Measurements from ENCODE around the gene PACRG. TPM values are rescaled to one million over a fixed set of nuclear protein-coding genes. Genes with fewer than 3 reads are reported as not detected.

PACRG gene
- total and polyA plus RNA-seq, 9 donors = 1.2 to 2.7 (median 1.9) TPM

DNA sequence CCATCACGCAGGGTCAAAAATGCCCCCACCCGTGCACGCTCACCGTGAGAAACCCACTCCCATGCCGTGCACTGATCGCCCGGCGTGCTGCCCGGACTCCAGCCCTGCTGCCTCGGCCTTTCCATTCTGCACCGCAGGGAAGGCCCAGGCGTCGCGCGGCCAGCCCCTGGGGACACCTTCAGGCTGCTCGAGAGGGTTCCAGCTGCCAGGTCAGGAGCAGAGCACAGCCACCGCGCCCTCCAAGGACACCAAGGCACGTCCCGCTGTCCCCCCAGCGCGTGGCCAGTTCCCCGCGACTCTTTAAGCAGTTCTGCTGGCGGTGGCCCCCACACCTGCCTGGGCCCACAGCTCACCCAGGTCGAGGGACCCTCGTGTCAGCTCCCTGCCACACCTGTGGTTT is 372.5 kb downstream of the PACRG start:
- H3K4me1 ChIP-seq (ENCODE audit: control insufficient read depth, insufficient read depth, low read length) = no peaks in the 10 kb centered on the region
- H3K9me3 ChIP-seq (replicated peaks; ENCODE audit: control insufficient read depth, low read depth, low read length) = peaks cover 2% of the 10 kb centered on the region
- H3K27ac ChIP-seq (ENCODE audit: low read length) = no peak overlapping the region
- H3K27me3 ChIP-seq (ENCODE audit: control insufficient read depth, insufficient read depth, low read length) = no peaks in the 10 kb centered on the region
- WGBS (ENCODE audit: insufficient coverage) = 95% methylated on average over 22 of the region's 27 CpGs
- no peak overlapping the region for H3K4me3 ChIP-seq (ENCODE audit: low read length)
- H3K36me3 ChIP-seq (ENCODE audit: control insufficient read depth, insufficient read depth, low read length) = no peaks in the 10 kb centered on the region
- DNase-seq = no peak

DNA sequence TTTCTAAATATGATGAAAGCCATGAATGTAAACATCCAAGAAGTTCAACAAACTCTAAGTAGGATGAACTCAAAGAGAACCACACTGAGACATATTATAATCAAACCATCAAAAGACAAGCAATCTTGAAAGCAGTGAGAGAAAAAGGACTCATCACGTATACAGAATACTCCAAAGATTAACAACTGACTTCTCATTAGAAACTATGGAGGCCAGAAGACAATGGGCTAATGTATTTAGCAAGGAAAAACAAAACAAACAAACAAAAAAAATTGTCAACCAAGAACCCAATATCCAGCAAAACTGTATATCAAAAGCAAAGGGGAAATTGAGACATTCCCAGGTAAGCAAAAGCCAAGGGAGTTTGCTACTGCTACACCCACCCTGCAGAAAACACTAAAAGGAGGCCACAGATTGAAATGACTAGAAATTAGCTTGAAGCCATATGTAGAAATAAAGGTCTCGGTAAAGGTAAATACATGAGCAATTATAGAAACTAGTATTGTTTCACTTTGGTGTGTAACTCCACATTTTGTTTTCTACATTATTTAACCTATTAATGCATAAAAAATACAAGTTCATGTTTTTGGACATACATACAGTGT is 385.7 kb downstream of the PACRG start:
- no peak overlapping the region for H3K27ac ChIP-seq (ENCODE audit: low read length)
- no peaks in the 10 kb centered on the region for H3K4me1 ChIP-seq (ENCODE audit: control insufficient read depth, insufficient read depth, low read length)
- no peak for DNase-seq
- H3K9me3 ChIP-seq (replicated peaks; ENCODE audit: control insufficient read depth, low read depth, low read length) = peaks cover 13% of the 10 kb centered on the region
- no peak overlapping the region for H3K4me3 ChIP-seq (ENCODE audit: low read length)
- no peaks in the 10 kb centered on the region for H3K36me3 ChIP-seq (ENCODE audit: control insufficient read depth, insufficient read depth, low read length)
- H3K27me3 ChIP-seq (ENCODE audit: control insufficient read depth, insufficient read depth, low read length) = no peaks in the 10 kb centered on the region
- no CpG with 5 or more reads among the region's 2 CpGs for WGBS (ENCODE audit: insufficient coverage)

DNA sequence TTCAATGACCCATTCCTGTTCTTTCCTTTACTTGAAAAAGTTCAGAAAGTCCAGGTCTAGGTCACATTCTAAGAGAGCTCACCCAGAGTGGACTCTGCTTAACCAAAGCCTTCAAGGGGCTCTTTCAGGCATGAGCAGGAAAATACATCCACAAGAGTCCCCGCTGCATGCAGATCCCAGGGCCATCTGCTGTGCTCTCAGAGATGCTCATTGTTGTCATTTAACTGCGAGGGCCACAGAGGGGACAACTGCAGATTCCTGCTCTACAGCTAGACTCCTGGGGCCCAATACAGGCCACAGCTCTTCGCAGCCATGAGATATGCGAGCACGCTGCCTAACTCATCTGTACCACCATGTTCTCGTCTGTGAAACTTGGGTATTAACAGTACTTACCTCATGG is 391.2 kb downstream of the PACRG start:
- no peak overlapping the region for H3K27ac ChIP-seq (ENCODE audit: low read length)
- H3K9me3 ChIP-seq (replicated peaks; ENCODE audit: control insufficient read depth, low read depth, low read length) = no peaks in the 10 kb centered on the region
- H3K4me1 ChIP-seq (ENCODE audit: control insufficient read depth, insufficient read depth, low read length) = no peaks in the 10 kb centered on the region
- H3K36me3 ChIP-seq (ENCODE audit: control insufficient read depth, insufficient read depth, low read length) = no peaks in the 10 kb centered on the region
- H3K4me3 ChIP-seq (ENCODE audit: low read length) = no peak overlapping the region
- DNase-seq = no peak
- WGBS (ENCODE audit: insufficient coverage) = 94% methylated on average over 6 of the region's 6 CpGs
- no peaks in the 10 kb centered on the region for H3K27me3 ChIP-seq (ENCODE audit: control insufficient read depth, insufficient read depth, low read length)

- Histone ChIP-seq H3K36me3 (ENCODE audit: control insufficient read depth, insufficient read depth, low read length) (no peaks in the 10 kb centered on the region), H3K9me3 (replicated peaks; ENCODE audit: control insufficient read depth, low read depth, low read length) (no peaks in the 10 kb centered on the region), H3K27ac (ENCODE audit: low read length) (no peak overlapping the region), H3K27me3 (ENCODE audit: control insufficient read depth, insufficient read depth, low read length) (no peaks in the 10 kb centered on the region), H3K4me3 (ENCODE audit: low read length) (no peak overlapping the region), H3K4me1 (ENCODE audit: control insufficient read depth, insufficient read depth, low read length) (no peaks in the 10 kb centered on the region)
- DNase-seq = no peak
- whole genome bisulfite sequencing (ENCODE audit: insufficient coverage) = 83% methylated on average over 1 of the region's 3 CpGs
Observed at GRCh38 chr6:163120223-163120622, 392.4 kb downstream of the PACRG start.

DNA sequence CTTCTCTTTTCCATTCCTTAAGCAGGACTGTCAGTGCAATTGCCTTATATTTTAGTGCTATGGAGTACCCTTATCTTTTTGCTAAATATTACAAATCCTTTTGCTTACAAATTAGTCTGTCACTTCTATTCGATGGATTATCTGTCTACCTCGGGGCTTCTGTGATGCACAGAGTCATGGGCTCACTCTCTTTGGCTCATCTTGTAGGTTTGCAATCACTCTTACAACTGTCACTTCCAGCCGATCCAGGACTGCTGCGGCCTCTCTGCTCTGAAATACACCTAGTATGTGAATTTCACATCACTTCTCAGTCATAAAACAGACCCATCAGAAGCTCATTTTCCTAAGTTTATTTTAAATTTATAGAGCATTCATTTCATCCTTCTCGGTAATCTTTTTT is 393.5 kb downstream of the PACRG start:
- no peaks in the 10 kb centered on the region for H3K9me3 ChIP-seq (replicated peaks; ENCODE audit: control insufficient read depth, low read depth, low read length)
- no peak overlapping the region for H3K4me3 ChIP-seq (ENCODE audit: low read length)
- no peak overlapping the region for H3K27ac ChIP-seq (ENCODE audit: low read length)
- WGBS (ENCODE audit: insufficient coverage) = 96% methylated on average over 3 of the region's 5 CpGs
- H3K36me3 ChIP-seq (ENCODE audit: control insufficient read depth, insufficient read depth, low read length) = no peaks in the 10 kb centered on the region
- H3K27me3 ChIP-seq (ENCODE audit: control insufficient read depth, insufficient read depth, low read length) = no peaks in the 10 kb centered on the region
- no peaks in the 10 kb centered on the region for H3K4me1 ChIP-seq (ENCODE audit: control insufficient read depth, insufficient read depth, low read length)
- DNase-seq = no peak

DNA sequence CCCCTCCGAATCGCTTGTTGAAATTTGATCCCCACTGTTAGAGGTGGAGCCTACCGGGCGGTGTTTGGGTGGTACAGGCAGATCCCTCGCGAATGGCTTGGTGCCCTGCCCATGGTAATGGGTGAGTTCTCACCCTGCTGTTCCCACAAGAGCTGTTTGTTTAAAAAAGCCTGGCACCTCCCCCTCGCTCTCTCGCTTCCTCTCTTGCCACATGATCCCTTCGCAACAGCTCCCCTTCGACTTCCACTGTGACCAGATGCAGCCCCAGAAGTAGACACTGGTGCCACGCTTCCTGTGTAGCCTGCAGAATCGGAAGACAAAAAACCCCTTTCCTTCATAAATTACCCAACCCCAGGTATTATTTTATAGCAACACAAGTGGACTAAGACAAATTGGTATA is 394.6 kb downstream of the PACRG start:
- Histone ChIP-seq H3K27ac (ENCODE audit: low read length) (no peak overlapping the region), H3K27me3 (ENCODE audit: control insufficient read depth, insufficient read depth, low read length) (no peaks in the 10 kb centered on the region), H3K36me3 (ENCODE audit: control insufficient read depth, insufficient read depth, low read length) (no peaks in the 10 kb centered on the region), H3K4me1 (ENCODE audit: control insufficient read depth, insufficient read depth, low read length) (no peaks in the 10 kb centered on the region), H3K4me3 (ENCODE audit: low read length) (no peak overlapping the region), H3K9me3 (replicated peaks; ENCODE audit: control insufficient read depth, low read depth, low read length) (no peaks in the 10 kb centered on the region)
- DNase-seq = peak; percentile 46
- WGBS (ENCODE audit: insufficient coverage) = 86% methylated on average over 7 of the region's 12 CpGs

GRCh38 chr6:163123098-163123497 is 395.3 kb downstream of the PACRG start:
- no peaks in the 10 kb centered on the region for H3K9me3 ChIP-seq (replicated peaks; ENCODE audit: control insufficient read depth, low read depth, low read length)
- no peaks in the 10 kb centered on the region for H3K36me3 ChIP-seq (ENCODE audit: control insufficient read depth, insufficient read depth, low read length)
- no peaks in the 10 kb centered on the region for H3K4me1 ChIP-seq (ENCODE audit: control insufficient read depth, insufficient read depth, low read length)
- no CpG with 5 or more reads among the region's 9 CpGs for WGBS (ENCODE audit: insufficient coverage)
- H3K27ac ChIP-seq (ENCODE audit: low read length) = no peak overlapping the region
- H3K27me3 ChIP-seq (ENCODE audit: control insufficient read depth, insufficient read depth, low read length) = no peaks in the 10 kb centered on the region
- no peak overlapping the region for H3K4me3 ChIP-seq (ENCODE audit: low read length)
- no peak for DNase-seq

GRCh38 chr6:163126741-163127140 is 399.0 kb downstream of the PACRG start:
- H3K36me3 ChIP-seq (ENCODE audit: control insufficient read depth, insufficient read depth, low read length) = no peaks in the 10 kb centered on the region
- no peaks in the 10 kb centered on the region for H3K9me3 ChIP-seq (replicated peaks; ENCODE audit: control insufficient read depth, low read depth, low read length)
- no peaks in the 10 kb centered on the region for H3K27me3 ChIP-seq (ENCODE audit: control insufficient read depth, insufficient read depth, low read length)
- no peak overlapping the region for H3K27ac ChIP-seq (ENCODE audit: low read length)
- no peak for DNase-seq
- H3K4me1 ChIP-seq (ENCODE audit: control insufficient read depth, insufficient read depth, low read length) = no peaks in the 10 kb centered on the region
- WGBS (ENCODE audit: insufficient coverage) = no CpG with 5 or more reads among the region's 4 CpGs
- no peak overlapping the region for H3K4me3 ChIP-seq (ENCODE audit: low read length)

DNA sequence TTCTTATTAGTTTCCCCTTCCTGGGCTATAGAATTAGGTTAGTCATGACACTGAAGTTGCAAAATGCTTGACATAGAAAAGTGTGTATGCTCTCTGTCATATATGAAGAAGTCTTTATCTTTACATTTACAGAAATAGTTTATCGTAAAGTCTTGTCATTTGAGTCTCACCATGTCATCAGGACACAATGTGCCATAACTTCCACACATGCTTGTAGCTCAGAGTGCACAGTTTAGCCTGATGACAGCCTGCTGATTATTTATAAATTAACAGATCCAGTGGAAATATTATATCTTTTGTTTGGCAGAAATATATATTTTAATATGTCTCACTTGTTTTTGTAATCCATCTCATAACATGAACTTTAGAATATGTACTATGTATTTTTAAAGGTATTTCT is 399.8 kb downstream of the PACRG start:
- Histone ChIP-seq H3K36me3 (ENCODE audit: control insufficient read depth, insufficient read depth, low read length) (no peaks in the 10 kb centered on the region), H3K4me3 (ENCODE audit: low read length) (no peak overlapping the region), H3K4me1 (ENCODE audit: control insufficient read depth, insufficient read depth, low read length) (no peaks in the 10 kb centered on the region), H3K27me3 (ENCODE audit: control insufficient read depth, insufficient read depth, low read length) (no peaks in the 10 kb centered on the region), H3K27ac (ENCODE audit: low read length) (no peak overlapping the region), H3K9me3 (replicated peaks; ENCODE audit: control insufficient read depth, low read depth, low read length) (no peaks in the 10 kb centered on the region)
- no CpG with 5 or more reads among the region's 1 CpG for WGBS (ENCODE audit: insufficient coverage)
- DNase-seq = no peak

GRCh38 chr6:163128324-163128723 is 400.6 kb downstream of the PACRG start:
- H3K9me3 ChIP-seq (replicated peaks; ENCODE audit: control insufficient read depth, low read depth, low read length) = no peaks in the 10 kb centered on the region
- H3K27ac ChIP-seq (ENCODE audit: low read length) = no peak overlapping the region
- H3K4me3 ChIP-seq (ENCODE audit: low read length) = no peak overlapping the region
- no peaks in the 10 kb centered on the region for H3K4me1 ChIP-seq (ENCODE audit: control insufficient read depth, insufficient read depth, low read length)
- no CpG with 5 or more reads among the region's 2 CpGs for WGBS (ENCODE audit: insufficient coverage)
- DNase-seq = no peak
- no peaks in the 10 kb centered on the region for H3K27me3 ChIP-seq (ENCODE audit: control insufficient read depth, insufficient read depth, low read length)
- no peaks in the 10 kb centered on the region for H3K36me3 ChIP-seq (ENCODE audit: control insufficient read depth, insufficient read depth, low read length)

Measured in muscle of leg (tissue), 11 donors.